GM21526 (cell line): ENCODE data around the gene GTPBP10.

ENCODE experiments used
- ATAC-seq: cut with Tn5 transposase; IDR thresholded peaks from one replicate; pipeline ENCODE4 v1.9.1; 2021; ENCODE audit warnings: moderate library complexity; ENCODE audit not compliant: unreplicated experiment, low FRiP score

The GTPBP10 gene

GRCh38 chr7:90430614-90431460, 84.3 kb downstream of the GTPBP10 start:
- ATAC-seq, result no peak

GRCh38 chr7:90432752-90433151, 86.2 kb downstream of the GTPBP10 start:
- ATAC-seq, result no peak

GRCh38 chr7:90433221-90433620, 86.7 kb downstream of the GTPBP10 start:
- ATAC-seq, result no peak
